Myometrial cell (primary cell): ENCODE measurements around the gene OR1J1. TPM values are rescaled to one million over a fixed set of nuclear protein-coding genes. Genes with fewer than 3 reads are reported as not detected.

Source experiments
- total RNA-seq: library from RNA; depleted of rRNA; stranded (reverse); fragments of >200 nt; gene quantifications from 2 replicates; pipeline ENCODE4 v1.2.3, GENCODE V29; 2015

OR1J1 gene, protein sequence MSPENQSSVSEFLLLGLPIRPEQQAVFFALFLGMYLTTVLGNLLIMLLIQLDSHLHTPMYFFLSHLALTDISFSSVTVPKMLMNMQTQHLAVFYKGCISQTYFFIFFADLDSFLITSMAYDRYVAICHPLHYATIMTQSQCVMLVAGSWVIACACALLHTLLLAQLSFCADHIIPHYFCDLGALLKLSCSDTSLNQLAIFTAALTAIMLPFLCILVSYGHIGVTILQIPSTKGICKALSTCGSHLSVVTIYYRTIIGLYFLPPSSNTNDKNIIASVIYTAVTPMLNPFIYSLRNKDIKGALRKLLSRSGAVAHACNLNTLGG
- not detected in 2 replicates for total RNA-seq

DNA sequence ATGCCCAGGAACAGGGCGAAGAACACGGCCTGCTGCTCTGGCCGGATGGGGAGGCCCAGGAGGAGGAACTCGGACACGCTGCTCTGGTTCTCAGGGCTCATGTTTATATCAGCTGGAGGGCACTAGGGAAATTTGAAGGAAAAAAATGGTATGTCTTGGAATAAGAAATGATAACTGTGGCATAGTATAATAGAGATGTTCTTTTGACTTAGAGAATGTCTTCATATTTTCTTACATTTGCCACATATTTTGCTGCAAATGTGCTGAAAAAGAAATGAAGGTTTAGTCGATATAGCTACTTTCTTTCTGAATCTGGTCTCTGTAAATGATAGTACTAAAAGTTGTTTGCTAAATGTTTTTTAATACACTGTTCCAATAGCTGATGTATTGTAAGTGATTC, at the start of gene OR1J1:
TSS of gene OR1J1 (minus strand) at position 101 of the 400 bp plus-strand sequence. CDS start at position 101, 0 bp downstream.

DNA sequence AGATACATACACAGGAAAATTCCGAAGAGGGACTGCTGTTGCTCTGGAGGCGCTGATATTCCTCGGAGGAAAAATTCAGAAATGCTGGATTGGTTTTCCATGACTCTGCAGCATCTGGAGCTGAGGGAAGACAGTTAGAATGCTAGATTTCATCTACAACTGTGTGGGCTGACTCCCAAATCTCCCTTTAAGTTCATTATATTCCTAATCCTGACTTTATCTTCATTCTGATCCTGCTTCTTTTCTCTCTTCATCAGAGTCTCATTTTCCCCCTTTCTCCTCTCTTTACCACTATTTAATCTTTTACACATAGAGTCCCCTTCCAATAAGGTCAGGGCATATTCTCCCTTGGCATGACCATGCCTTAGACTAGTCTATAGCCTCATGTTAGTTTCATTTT, 49.5 kb upstream of the OR1J1 start, which contains the start of gene OR1N1:
TSS of gene OR1N1 (minus strand) at position 101 of the 400 bp plus-strand sequence. CDS start at position 101, 0 bp downstream.

DNA sequence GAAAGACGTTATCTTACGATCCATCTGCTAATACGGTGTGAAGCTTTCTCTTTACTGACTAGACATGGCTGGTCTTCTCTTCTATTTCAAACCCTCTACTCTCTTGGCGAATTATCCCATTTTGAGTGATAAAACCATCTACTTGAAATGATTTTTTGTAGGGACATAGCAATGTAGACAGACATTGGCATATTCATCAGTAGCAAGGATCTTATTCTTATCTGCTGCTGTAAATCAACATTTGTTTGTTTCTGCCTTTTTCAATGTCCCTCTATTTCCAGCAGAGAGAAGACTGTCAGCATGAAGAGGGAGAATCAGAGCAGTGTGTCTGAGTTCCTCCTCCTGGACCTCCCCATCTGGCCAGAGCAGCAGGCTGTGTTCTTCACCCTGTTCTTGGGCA, 41.1 kb upstream of the OR1J1 start, which contains the start of gene OR1J4:
TSS of gene OR1J4 (plus strand) at position 301 of the 400 bp plus-strand sequence. CDS start at position 301, 0 bp downstream.

DNA sequence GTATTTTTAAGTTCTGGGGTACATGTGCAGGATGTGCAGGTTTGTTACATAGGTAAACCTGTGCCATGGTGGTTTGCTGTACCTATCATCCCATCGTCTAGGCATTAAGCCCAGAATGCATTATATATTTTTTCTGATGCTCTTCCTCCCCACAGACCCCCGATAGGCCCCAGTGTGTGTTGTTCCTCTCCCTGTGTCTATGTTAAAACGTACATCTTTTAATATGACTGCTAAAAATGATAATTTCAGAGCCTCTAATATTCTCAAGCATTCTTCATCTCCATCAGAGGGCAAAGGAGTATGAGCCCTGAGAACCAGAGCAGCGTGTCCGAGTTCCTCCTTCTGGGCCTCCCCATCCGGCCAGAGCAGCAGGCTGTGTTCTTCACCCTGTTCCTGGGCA, 32.8 kb upstream of the OR1J1 start, which contains the start of gene OR1J2:
TSS of gene OR1J2 (plus strand) at position 301 of the 400 bp plus-strand sequence. CDS start at position 301, 0 bp downstream.

Other genes starting within 250 kb of the OR1J1 start
- not detected in 2 replicates for gene LHX6, start 249.0 kb downstream of the OR1J1 start, total RNA-seq
- 10.4 and 13.8 TPM in 2 replicates for gene RBM18, start 213.1 kb downstream of the OR1J1 start, total RNA-seq
- 33.3 and 43.8 TPM in 2 replicates for gene MRRF, start 213.0 kb downstream of the OR1J1 start, total RNA-seq
- gene PTGS1, start 106.9 kb downstream of the OR1J1 start, total RNA-seq: 7.5 and 9.4 TPM in 2 replicates
- not detected in 2 replicates for gene OR1J2, start 32.9 kb upstream of the OR1J1 start, total RNA-seq
- gene OR1J4, start 41.2 kb upstream of the OR1J1 start, total RNA-seq: not detected in 2 replicates
- not detected in 2 replicates for gene OR1N1, start 49.4 kb upstream of the OR1J1 start, total RNA-seq
- not detected in 2 replicates for gene OR1N2, start 75.2 kb upstream of the OR1J1 start, total RNA-seq
- gene OR1L8, start 105.5 kb upstream of the OR1J1 start, total RNA-seq: not detected in 2 replicates
- not detected in 2 replicates for gene OR1Q1, start 136.8 kb upstream of the OR1J1 start, total RNA-seq
- not detected in 2 replicates for gene OR1B1, start 179.7 kb upstream of the OR1J1 start, total RNA-seq
- not detected in 2 replicates for gene OR1L1, start 183.8 kb upstream of the OR1J1 start, total RNA-seq
- not detected in 2 replicates for gene OR1L3, start 197.2 kb upstream of the OR1J1 start, total RNA-seq
- not detected in 2 replicates for gene OR1L4, start 246.1 kb upstream of the OR1J1 start, total RNA-seq